Stimulated activated naive CD4-positive, alpha-beta T cell treated with Interleukin-2 at 50 U/mL for 16 hours (primary cell): ENCODE measurements around the gene ADARB2.

Experiments used
- DNase-seq: peaks from one replicate; lab custom pipeline; 2025; lab: John Stamatoyannopoulos, UW

ADARB2 gene

GRCh38 chr10:1369665-1370064 lies 367.7 kb downstream of the ADARB2 start:
- no peak for DNase-seq

GRCh38 chr10:1369197-1369596 lies 368.1 kb downstream of the ADARB2 start:
- no peak for DNase-seq

GRCh38 chr10:1368842-1369171 lies 368.5 kb downstream of the ADARB2 start:
- no peak for DNase-seq

GRCh38 chr10:1367938-1368841 lies 369.1 kb downstream of the ADARB2 start:
- DNase-seq = no peak

GRCh38 chr10:1366811-1367425 lies 370.4 kb downstream of the ADARB2 start:
- DNase-seq = no peak

- no peak for DNase-seq
These were observed 371.0 kb downstream of the ADARB2 start for GRCh38 chr10:1366322-1366691.

- no peak for DNase-seq
These were observed 371.6 kb downstream of the ADARB2 start for GRCh38 chr10:1365540-1366321.

GRCh38 chr10:1364151-1364910 lies 373.0 kb downstream of the ADARB2 start:
- DNase-seq = no peak

GRCh38 chr10:1363446-1364121 lies 373.7 kb downstream of the ADARB2 start:
- DNase-seq = no peak

GRCh38 chr10:1362589-1363445 lies 374.5 kb downstream of the ADARB2 start:
- no peak for DNase-seq

GRCh38 chr10:1361411-1362105 lies 375.8 kb downstream of the ADARB2 start:
- DNase-seq = no peak

- no peak for DNase-seq
These were observed 376.7 kb downstream of the ADARB2 start for GRCh38 chr10:1360558-1361164.

- DNase-seq = no peak
These were observed 377.2 kb downstream of the ADARB2 start for GRCh38 chr10:1360011-1360557.

- no peak for DNase-seq
These were observed 377.7 kb downstream of the ADARB2 start for GRCh38 chr10:1359626-1359955.

- DNase-seq = no peak
These were observed 378.3 kb downstream of the ADARB2 start for GRCh38 chr10:1358860-1359625.

GRCh38 chr10:1358147-1358546 lies 379.2 kb downstream of the ADARB2 start:
- no peak for DNase-seq

GRCh38 chr10:1356349-1356748 lies 381.0 kb downstream of the ADARB2 start:
- DNase-seq = no peak
